Right renal cortex interstitium (tissue), 3 donors: ENCODE data around the gene MUC6. TPM values are rescaled to one million over a fixed set of nuclear protein-coding genes. Genes with fewer than 3 reads are reported as not detected.

Experiments
- DNase-seq, 3 donors: peaks; one replicate each; pipeline ENCODE4 v3.0.0-alpha.2; 2013; ENCODE audit warnings: low read depth in 3 of 3, low spot score in 2 of 3
- polyA plus RNA-seq, 3 donors: library from polyadenylated mRNA; unstranded; fragments of 120-200 nt; gene quantifications; one replicate each; pipeline ENCODE4 v1.2.1, GENCODE V29; 2013; ENCODE audit not compliant: insufficient read length in 3 of 3

MUC6 gene
- polyA plus RNA-seq, 3 donors = 10.6 to 17.8 (median 14.3) TPM

GRCh38 chr11:970319-970871, 66.1 kb downstream of the MUC6 start:
- DNase-seq = no peak

- no peak for DNase-seq
These were observed 66.8 kb downstream of the MUC6 start for GRCh38 chr11:969651-970205.

- DNase-seq = no peak
These were observed 67.7 kb downstream of the MUC6 start for GRCh38 chr11:968822-969221.

- no peak for DNase-seq
These were observed 68.3 kb downstream of the MUC6 start for GRCh38 chr11:967995-968751.

- DNase-seq = no peak
These were observed 71.2 kb downstream of the MUC6 start for GRCh38 chr11:965206-965775.

GRCh38 chr11:963852-964251, 72.7 kb downstream of the MUC6 start:
- no peak for DNase-seq

Other genes starting within 250 kb of the MUC6 start
- under 1 TPM; 0.24 to 0.29 (median 0.27) TPM for gene CEND1, start 246.6 kb downstream of the MUC6 start, polyA plus RNA-seq
- gene SLC25A22, start 238.4 kb downstream of the MUC6 start, polyA plus RNA-seq = 10 to 100 TPM; 10.8 to 11.5 (median 10.9) TPM
- 1 to 10 TPM; 5.4 to 6.9 (median 5.6) TPM for gene PIDD1, start 231.5 kb downstream of the MUC6 start, polyA plus RNA-seq
- 100 to 1,000 TPM; 827 to 976 (median 885) TPM for gene RPLP2, start 226.8 kb downstream of the MUC6 start, polyA plus RNA-seq
- gene PNPLA2, start 217.8 kb downstream of the MUC6 start, polyA plus RNA-seq = 10 to 100 TPM; 32.7 to 45.4 (median 38.1) TPM
- 10 to 100 TPM in 1 of 3 donors, 1 to 10 TPM in 2; 9.1 to 12.0 (median 9.7) TPM for gene CRACR2B, start 208.8 kb downstream of the MUC6 start, polyA plus RNA-seq
- gene CD151, start 203.8 kb downstream of the MUC6 start, polyA plus RNA-seq = 100 to 1,000 TPM; 184 to 238 (median 188) TPM
- 100 to 1,000 TPM in 1 of 3 donors, 10 to 100 TPM in 2; 76.3 to 103 (median 86.9) TPM for gene POLR2L, start 194.2 kb downstream of the MUC6 start, polyA plus RNA-seq
- 10 to 100 TPM; 55.0 to 71.2 (median 64.1) TPM for gene TSPAN4, start 193.9 kb downstream of the MUC6 start, polyA plus RNA-seq
- 100 to 1,000 TPM; 103 to 117 (median 110) TPM for gene CHID1, start 125.9 kb downstream of the MUC6 start, polyA plus RNA-seq
- 10 to 100 TPM; 96.8 to 99.9 (median 98.5) TPM for gene AP2A2, start 110.8 kb downstream of the MUC6 start, polyA plus RNA-seq
- under 1 TPM in 2 of 3 donors, not detected in 1; 0.01 to 0.27 TPM for gene MUC2, start 38.2 kb upstream of the MUC6 start, polyA plus RNA-seq
- under 1 TPM in 2 of 3 donors, not detected in 1; 0.01 TPM for gene MUC5AC, start 121.2 kb upstream of the MUC6 start, polyA plus RNA-seq
- gene MUC5B, start 186.3 kb upstream of the MUC6 start, polyA plus RNA-seq = under 1 TPM in 2 of 3 donors, not detected in 1; under 0.01 to 0.01 TPM